HCT116 (cell line): Measurements from ENCODE around the gene CDC42EP3. TPM values are rescaled to one million over a fixed set of nuclear protein-coding genes. Genes with fewer than 3 reads are reported as not detected.
A peak's percentile ranks its signal among the peaks of the same experiment; 100 is the strongest.

Experiments
- ATAC-seq: fragments of 200-7000 bp; cut with Tn5 transposase; 2 replicates; pipeline ENCODE4 v1.9.1; 2020; ENCODE audit warnings: mild to moderate bottlenecking, moderate library complexity
- BruUV-seq: library from RNA; stranded (reverse); fragments of 400-500 nt; replicated peaks from 2 replicates; lab custom pipeline; 2021; lab: Mats Ljungman, UMichigan
- CTCF ChIA-PET: fragments of 300-600 bp; sonication (Branson Sonifier 250); formaldehyde crosslinking; loops from one replicate; lab custom pipeline; 2021; ENCODE audit warnings: antibody characterized with exemption; lab: Charles Lee
- POLR2A ChIA-PET: fragments of 300-600, 350-600 bp; sonication (Branson Sonifier 250); formaldehyde crosslinking; loops from one replicate; lab custom pipeline; 2021; ENCODE audit warnings: antibody characterized with exemption; lab: Charles Lee
- RAD21 ChIA-PET, 2 experiments: fragments of 300-600 bp; sonication (Branson Sonifier 250); formaldehyde crosslinking; loops; one replicate each; lab custom pipeline; 2023; ENCODE audit warnings: low total read pairs in 2 of 2; ENCODE audit not compliant: uncharacterized antibody in 2 of 2, unreplicated experiment in 2 of 2, low non-redundant PET in 1 of 2; lab: Charles Lee
- DNase-seq: peaks from one replicate; pipeline ENCODE4 v3.0.0-alpha.2; 2010; ENCODE audit warnings: low read depth, low spot score
- H2AFZ ChIP-seq: fragments of 200-600 bp; shearing (Covaris generic), sonication (generic); 2 replicates; pipeline ENCODE4 v1.6.1; 2017; ENCODE audit warnings: low read depth, mixed run types, mixed read lengths, antibody characterized with exemption, low read length; ENCODE audit not compliant: poor library complexity, severe bottlenecking
- H3K27ac ChIP-seq: 2 replicates; pipeline ENCODE4 v1.5.1; 2012; ENCODE audit warnings: low read depth, low read length
- H3K27me3 ChIP-seq: fragments of 200-600 bp; sonication (generic); 2 replicates; pipeline ENCODE4 v1.6.1; 2016; ENCODE audit warnings: mixed run types, low read length, mixed read lengths; ENCODE audit not compliant: insufficient read depth
- H3K36me3 ChIP-seq, 2 experiments: fragments of 200-500 bp in 1 of 2; fragments of 200-600 bp in 1 of 2; sonication (Bioruptor generic) in 1 of 2; sonication (generic) in 1 of 2; 2 replicates each; pipeline versions ENCODE4 v1.5.1 to v1.6.1; 2014 to 2016; ENCODE audit warnings: low read length in 2 of 2, inconsistent platforms in 1 of 2, mixed read lengths in 1 of 2, mixed run types in 1 of 2; ENCODE audit not compliant: insufficient read depth in 2 of 2, control insufficient read depth in 1 of 2
- H3K4me1 ChIP-seq, 2 experiments: fragments of 200-600 bp in 1 of 2; sonication (generic) in 1 of 2; 2 replicates each; pipeline versions ENCODE4 v1.5.1 to v1.6.1; 2012 to 2017; ENCODE audit warnings: low read length in 2 of 2, inconsistent platforms in 1 of 2, mild to moderate bottlenecking in 1 of 2, mixed read lengths in 1 of 2, mixed run types in 1 of 2, moderate library complexity in 1 of 2; ENCODE audit not compliant: insufficient read depth in 2 of 2, control insufficient read depth in 1 of 2
- H3K4me2 ChIP-seq: fragments of 200-600 bp; sonication (generic); 2 replicates; pipeline ENCODE4 v1.6.1; 2017; ENCODE audit warnings: mixed run types, low read length, mixed read lengths
- H3K4me3 ChIP-seq, 2 experiments: fragments of 200-600 bp in 1 of 2; sonication (generic) in 1 of 2; replicated peaks in 1 of 2; 2 replicates each; pipeline ENCODE4 v1.5.1; 2011 to 2016; ENCODE audit warnings: low read length in 2 of 2, control low read depth in 1 of 2, low read depth in 1 of 2, mild to moderate bottlenecking in 1 of 2, mixed read lengths in 1 of 2, mixed run types in 1 of 2
- H3K79me2 ChIP-seq: fragments of 200-600 bp; sonication (generic); 2 replicates; pipeline ENCODE4 v1.6.1; 2017; ENCODE audit warnings: mild to moderate bottlenecking, mixed run types, low read length, moderate library complexity, mixed read lengths; ENCODE audit not compliant: insufficient read depth
- H3K9ac ChIP-seq: fragments of 200-600 bp; sonication (generic); 2 replicates; pipeline ENCODE4 v1.6.1; 2016; ENCODE audit warnings: low read length, mixed read lengths
- H3K9me2 ChIP-seq: fragments of 200-600 bp; sonication (generic), shearing (Covaris generic); 2 replicates; pipeline ENCODE4 v1.6.1; 2017; ENCODE audit warnings: mixed run types, mild to moderate bottlenecking, moderate library complexity; ENCODE audit not compliant: insufficient read depth
- H3K9me3 ChIP-seq, 2 experiments: fragments of 200-500 bp in 1 of 2; fragments of 200-600 bp in 1 of 2; sonication (Bioruptor generic) in 1 of 2; sonication (generic) in 1 of 2; 2 replicates each; pipeline ENCODE4 v1.6.1; 2014 to 2017; ENCODE audit warnings: low read length in 2 of 2, mixed read lengths in 2 of 2, inconsistent platforms in 1 of 2, low read depth in 1 of 2, mild to moderate bottlenecking in 1 of 2, mixed run types in 1 of 2, moderate library complexity in 1 of 2; ENCODE audit not compliant: control insufficient read depth in 1 of 2, insufficient read depth in 1 of 2
- H4K20me1 ChIP-seq: fragments of 200-600 bp; sonication (generic), shearing (Covaris generic); 2 replicates; pipeline ENCODE4 v1.6.1; 2017; ENCODE audit warnings: mixed run types, mild to moderate bottlenecking, moderate library complexity; ENCODE audit not compliant: insufficient read depth
- CBX3 ChIP-seq: IDR thresholded peaks from 2 replicates; pipeline ENCODE4 v1.6.1; 2012; ENCODE audit warnings: low read depth
- CEBPB ChIP-seq: IDR thresholded peaks from 2 replicates; pipeline ENCODE4 v1.6.1; 2012; ENCODE audit warnings: low read depth
- CTCF ChIP-seq, 3 experiments: fragments of 200-600 bp in 1 of 3; sonication (generic) in 1 of 3; IDR thresholded peaks in 2 of 3; conservative IDR thresholded peaks in 1 of 3; 2 replicates each; pipeline ENCODE4 v1.5.1; 2012 to 2017; ENCODE audit warnings: low read depth in 2 of 3, low read length in 2 of 3, antibody characterized with exemption in 1 of 3, borderline replicate concordance in 1 of 3, control low read depth in 1 of 3, mild to moderate bottlenecking in 1 of 3, mixed read lengths in 1 of 3, mixed run types in 1 of 3, moderate library complexity in 1 of 3; ENCODE audit not compliant: insufficient read depth in 1 of 3
- EGR1 ChIP-seq: IDR thresholded peaks from 2 replicates; pipeline ENCODE4 v1.6.1; 2012; ENCODE audit warnings: low read depth
- ELF1 ChIP-seq: IDR thresholded peaks from 2 replicates; pipeline ENCODE4 v1.6.1; 2012; ENCODE audit warnings: low read depth, borderline replicate concordance
- EZH2phosphoT487 ChIP-seq: fragments of 200-600 bp; IDR thresholded peaks from 2 replicates; pipeline ENCODE4 v1.6.1; 2018; ENCODE audit warnings: antibody characterized with exemption, borderline replicate concordance
- RAD21 ChIP-seq: IDR thresholded peaks from 2 replicates; pipeline ENCODE4 v1.6.1; 2012; ENCODE audit warnings: low read depth, mild to moderate bottlenecking
- SIN3A ChIP-seq: IDR thresholded peaks from 2 replicates; pipeline ENCODE4 v1.6.1; 2012; ENCODE audit warnings: low read depth
- SP1 ChIP-seq: IDR thresholded peaks from 2 replicates; pipeline ENCODE4 v1.6.1; 2012; ENCODE audit warnings: low read depth
- TCF7L2 ChIP-seq: IDR thresholded peaks from 2 replicates; pipeline ENCODE4 v1.7.0; 2011; ENCODE audit warnings: borderline replicate concordance, inconsistent platforms; ENCODE audit not compliant: insufficient read depth, insufficient read length; ENCODE audit errors: extremely low read depth
- YY1 ChIP-seq: IDR thresholded peaks from 2 replicates; pipeline ENCODE4 v1.6.1; 2011; ENCODE audit warnings: low read length, low read depth, moderate library complexity, mild to moderate bottlenecking; ENCODE audit not compliant: insufficient replicate concordance; ENCODE audit errors: extremely low read depth
- ZBTB33 ChIP-seq: IDR thresholded peaks from 2 replicates; pipeline ENCODE4 v1.6.1; 2011; ENCODE audit warnings: mild to moderate bottlenecking, low read length, moderate library complexity; ENCODE audit not compliant: insufficient replicate concordance; ENCODE audit errors: extremely low read depth
- intact Hi-C: fragments of 100-400 bp; cut with micrococcal nuclease; formaldehyde crosslinking; loops from 2 replicates; pipeline ENCODE4 v1.10.0; 2022
- total RNA-seq: library from RNA; stranded (reverse); gene quantifications from one replicate; pipeline ENCODE4 v1.2.1, GENCODE V29; 2021; ENCODE audit not compliant: unreplicated experiment

CDC42EP3 gene
- total RNA-seq, 1 experiment from 2014 or later: 38.2 TPM

- Histone ChIP-seq H4K20me1 (no peaks in the 10 kb centered on the region), H3K9me2 (no peaks in the 10 kb centered on the region), H3K9ac (no peak overlapping the region), H3K27me3 (no peaks in the 10 kb centered on the region), H3K4me3 (no peak overlapping the region), H3K27ac (0 out of 2 replicates have a peak overlapping the region, but pooled peaks have one; percentile 12), H3K4me1 (peaks cover 21 to 60% of the 10 kb centered on the region in 2 experiments), H3K79me2 (peaks cover 98% of the 10 kb centered on the region), H3K36me3 (no peaks in the 10 kb centered on the region; a peak in 1 of 4 replicates), H2AFZ (no peak overlapping the region), H3K9me3 (no peaks in the 10 kb centered on the region), H3K4me2 (0 out of 2 replicates have a peak overlapping the region, but pooled peaks have one; percentile 20)
- POLR2A ChIA-PET: no interaction called here
- BruUV-seq: no TSS peak
- DNase-seq: no peak
- RAD21 ChIA-PET: no interaction called here
- no peak for TF ChIP-seq TCF7L2
- TF ChIP-seq EGR1: no peak
- no peak for TF ChIP-seq EZH2phosphoT487
- TF ChIP-seq RAD21: no peak
- TF ChIP-seq ELF1: no peak
- TF ChIP-seq YY1: no peak
- TF ChIP-seq SIN3A: no peak
- TF ChIP-seq SP1: no peak
- TF ChIP-seq CEBPB: no peak
- TF ChIP-seq CTCF (IDR thresholded peaks at IDR 0.05 in 2 of 3, conservative IDR thresholded peaks at IDR 0.05 in 1 of 3; ENCODE audit: borderline replicate concordance in 1 of 3, insufficient read depth in 1 of 3, low read depth in 2 of 3, low read length in 2 of 3): no peak
- no peak for TF ChIP-seq ZBTB33
- TF ChIP-seq CBX3: no peak
- CTCF ChIA-PET: interaction anchor here (1.3 kb wide), 1 partner anchor 222 kb away, joined by 8 read pairs; no protein-coding TSS in a partner anchor
- intact Hi-C loops: loop anchor here (5.0 kb wide), 1 partner anchor 118 kb away; no protein-coding TSS in a partner anchor
- ATAC-seq: no peak
Observed at GRCh38 chr2:37654932-37655841, 16.3 kb downstream of the CDC42EP3 start.
